Liver (tissue), 9 donors: ENCODE results near the gene MDM2. TPM values are rescaled to one million over a fixed set of nuclear protein-coding genes. Genes with fewer than 3 reads are reported as not detected.

ENCODE experiments used
- DNase-seq: peaks from one replicate; pipeline ENCODE4 v3.0.0-alpha.2; 2017; ENCODE audit warnings: low spot score
- H3K27ac ChIP-seq, 2 donors: one replicate each; pipeline ENCODE4 v1.7.0; 2013; ENCODE audit warnings: inconsistent platforms in 2 of 2, low read length in 2 of 2, control low read depth in 1 of 2, low read depth in 1 of 2, mild to moderate bottlenecking in 1 of 2
- H3K27me3 ChIP-seq, 4 donors: one replicate each; pipeline versions ENCODE4 v1.6.1 to v1.7.0; 2013; ENCODE audit warnings: low read length in 3 of 4, inconsistent platforms in 1 of 4, mild to moderate bottlenecking in 1 of 4, moderate library complexity in 1 of 4; ENCODE audit not compliant: control insufficient read depth in 4 of 4, insufficient read depth in 4 of 4
- H3K36me3 ChIP-seq, 4 donors: one replicate each; pipeline versions ENCODE4 v1.6.1 to v1.7.0; 2013; ENCODE audit warnings: low read length in 3 of 4, mild to moderate bottlenecking in 3 of 4, low read depth in 1 of 4, moderate library complexity in 1 of 4; ENCODE audit not compliant: control insufficient read depth in 4 of 4, insufficient read depth in 3 of 4
- H3K4me1 ChIP-seq, 4 donors: one replicate each; pipeline versions ENCODE4 v1.6.1 to v1.7.0; 2013; ENCODE audit warnings: low read length in 3 of 4, mild to moderate bottlenecking in 3 of 4, moderate library complexity in 1 of 4; ENCODE audit not compliant: control insufficient read depth in 4 of 4, insufficient read depth in 4 of 4
- H3K4me3 ChIP-seq, 3 donors: one replicate each; pipeline versions ENCODE4 v1.6.1 to v1.7.0; 2013; ENCODE audit warnings: low read length in 3 of 3, control low read depth in 1 of 3, low read depth in 1 of 3, mild to moderate bottlenecking in 1 of 3
- H3K9ac ChIP-seq, 2 donors: one replicate each; pipeline ENCODE4 v1.7.0; 2013; ENCODE audit warnings: low read length in 2 of 2, mild to moderate bottlenecking in 2 of 2, moderate library complexity in 2 of 2, control low read depth in 1 of 2, low read depth in 1 of 2
- H3K9me3 ChIP-seq, 4 donors: one replicate each; pipeline versions ENCODE4 v1.6.1 to v1.7.0; 2013; ENCODE audit warnings: low read length in 3 of 4; ENCODE audit not compliant: control insufficient read depth in 4 of 4
- ATF3 ChIP-seq: IDR thresholded peaks from 2 replicates; pipeline ENCODE4 v1.6.1; 2016; ENCODE audit warnings: antibody characterized with exemption
- EGR1 ChIP-seq, 2 donors: IDR thresholded peaks; 2 replicates each; pipeline ENCODE4 v1.6.1; 2016 to 2018; ENCODE audit warnings: antibody characterized with exemption in 2 of 2, low read depth in 2 of 2
- GABPA ChIP-seq, 2 donors: IDR thresholded peaks in 1 of 2; conservative IDR thresholded peaks in 1 of 2; 2 replicates each; pipeline ENCODE4 v1.6.1; 2016; ENCODE audit warnings: antibody characterized with exemption in 2 of 2, mild to moderate bottlenecking in 1 of 2, moderate library complexity in 1 of 2
- HNF4A ChIP-seq, 2 donors: conservative IDR thresholded peaks; 2 replicates each; pipeline ENCODE4 v1.6.1; 2016; ENCODE audit warnings: antibody characterized with exemption in 2 of 2, mild to moderate bottlenecking in 2 of 2
- HNF4G ChIP-seq: IDR thresholded peaks from 2 replicates; pipeline ENCODE4 v1.6.1; 2016; ENCODE audit warnings: antibody characterized with exemption
- JUND ChIP-seq, 2 donors: IDR thresholded peaks; 2 replicates each; pipeline ENCODE4 v1.6.1; 2016; ENCODE audit warnings: antibody characterized with exemption in 2 of 2
- MAX ChIP-seq: IDR thresholded peaks from 2 replicates; pipeline ENCODE4 v1.6.1; 2016; ENCODE audit warnings: antibody characterized with exemption
- NR2F2 ChIP-seq: IDR thresholded peaks from 2 replicates; pipeline ENCODE4 v1.6.1; 2016; ENCODE audit warnings: antibody characterized with exemption
- RAD21 ChIP-seq, 2 donors: IDR thresholded peaks; 2 replicates each; pipeline ENCODE4 v1.6.1; 2016; ENCODE audit warnings: antibody characterized with exemption in 2 of 2, mild to moderate bottlenecking in 2 of 2
- RXRA ChIP-seq, 2 donors: IDR thresholded peaks; 2 replicates each; pipeline ENCODE4 v1.6.1; 2017 to 2018; ENCODE audit warnings: antibody characterized with exemption in 2 of 2, mild to moderate bottlenecking in 1 of 2
- SP1 ChIP-seq: IDR thresholded peaks from 2 replicates; pipeline ENCODE4 v1.6.1; 2018; ENCODE audit warnings: antibody characterized with exemption, mild to moderate bottlenecking
- TAF1 ChIP-seq: conservative IDR thresholded peaks from 2 replicates; pipeline ENCODE4 v1.6.1; 2016; ENCODE audit warnings: antibody characterized with exemption, mild to moderate bottlenecking
- YY1 ChIP-seq: IDR thresholded peaks from 2 replicates; pipeline ENCODE4 v1.6.1; 2016; ENCODE audit warnings: antibody characterized with exemption, mild to moderate bottlenecking
- whole genome bisulfite sequencing: extraction: QIAGEN DNeasy Blood & Tissue Kit; methylation state at CpG from one replicate; pipeline ENCODE4 v1.1.7; 2013; 5-methylcytosine and 5-hydroxymethylcytosine counted together
- polyA plus RNA-seq, 2 donors: library from polyadenylated mRNA; stranded (reverse) in 1 of 2; unstranded in 1 of 2; fragments of 200-250 nt in 1 of 2; fragments of >200 nt in 1 of 2; fragmentation: Nextera tagmentation in 1 of 2; extraction: Ambion mirVana in 1 of 2; gene quantifications; one replicate each; pipeline versions ENCODE4 v1.2.1 to v1.2.3, GENCODE V29; 2013 to 2015
- total RNA-seq, 2 donors: library from RNA; depleted of rRNA; stranded (reverse); fragments of >200 nt; gene quantifications; one replicate each; pipeline ENCODE4 v1.2.3, GENCODE V29; 2014
- TF ChIP-seq, protein P1 (sequence below): IDR thresholded peaks from 2 replicates; pipeline ENCODE4 v1.6.1; 2016; ENCODE audit warnings: antibody characterized with exemption, mild to moderate bottlenecking
- TF ChIP-seq, protein P2 (sequence below): IDR thresholded peaks from 2 replicates; pipeline ENCODE4 v1.6.1; 2016; ENCODE audit warnings: antibody characterized with exemption
- donor health status: healthy.
- donor health status: healthy.
- donor health status: healthy.
- donor health status: healthy.
- donor health status: healthy.

The MDM2 gene
- total and polyA plus RNA-seq, 4 donors: 10.1 to 69.4 (median 36.9) TPM

- H3K4me1 ChIP-seq: peaks cover 2 to 5% (median 4%) of the 10 kb centered on the region in 4 donors
- H3K27ac ChIP-seq: no peak overlapping the region
- no peaks in the 10 kb centered on the region for H3K27me3 ChIP-seq
- 90% methylated on average over 6 of the region's 6 CpGs for WGBS
- no peak overlapping the region for H3K4me3 ChIP-seq
- no peak overlapping the region for H3K9ac ChIP-seq
- DNase-seq: no peak
- no peaks in the 10 kb centered on the region for H3K9me3 ChIP-seq
- TF ChIP-seq GABPA (IDR thresholded peaks at IDR 0.05 in 1 of 2, conservative IDR thresholded peaks at IDR 0.05 in 1 of 2): no peak
- no peak for TF ChIP-seq NR2F2
- TF ChIP-seq HNF4G: no peak
- no peak for TF ChIP-seq EGR1 (IDR thresholded peaks at IDR 0.05; ENCODE audit: low read depth in 2 of 2)
- TF ChIP-seq, protein P1, sequence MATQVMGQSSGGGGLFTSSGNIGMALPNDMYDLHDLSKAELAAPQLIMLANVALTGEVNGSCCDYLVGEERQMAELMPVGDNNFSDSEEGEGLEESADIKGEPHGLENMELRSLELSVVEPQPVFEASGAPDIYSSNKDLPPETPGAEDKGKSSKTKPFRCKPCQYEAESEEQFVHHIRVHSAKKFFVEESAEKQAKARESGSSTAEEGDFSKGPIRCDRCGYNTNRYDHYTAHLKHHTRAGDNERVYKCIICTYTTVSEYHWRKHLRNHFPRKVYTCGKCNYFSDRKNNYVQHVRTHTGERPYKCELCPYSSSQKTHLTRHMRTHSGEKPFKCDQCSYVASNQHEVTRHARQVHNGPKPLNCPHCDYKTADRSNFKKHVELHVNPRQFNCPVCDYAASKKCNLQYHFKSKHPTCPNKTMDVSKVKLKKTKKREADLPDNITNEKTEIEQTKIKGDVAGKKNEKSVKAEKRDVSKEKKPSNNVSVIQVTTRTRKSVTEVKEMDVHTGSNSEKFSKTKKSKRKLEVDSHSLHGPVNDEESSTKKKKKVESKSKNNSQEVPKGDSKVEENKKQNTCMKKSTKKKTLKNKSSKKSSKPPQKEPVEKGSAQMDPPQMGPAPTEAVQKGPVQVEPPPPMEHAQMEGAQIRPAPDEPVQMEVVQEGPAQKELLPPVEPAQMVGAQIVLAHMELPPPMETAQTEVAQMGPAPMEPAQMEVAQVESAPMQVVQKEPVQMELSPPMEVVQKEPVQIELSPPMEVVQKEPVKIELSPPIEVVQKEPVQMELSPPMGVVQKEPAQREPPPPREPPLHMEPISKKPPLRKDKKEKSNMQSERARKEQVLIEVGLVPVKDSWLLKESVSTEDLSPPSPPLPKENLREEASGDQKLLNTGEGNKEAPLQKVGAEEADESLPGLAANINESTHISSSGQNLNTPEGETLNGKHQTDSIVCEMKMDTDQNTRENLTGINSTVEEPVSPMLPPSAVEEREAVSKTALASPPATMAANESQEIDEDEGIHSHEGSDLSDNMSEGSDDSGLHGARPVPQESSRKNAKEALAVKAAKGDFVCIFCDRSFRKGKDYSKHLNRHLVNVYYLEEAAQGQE: no peak
- no peak for TF ChIP-seq ATF3
- no peak for TF ChIP-seq RAD21 (IDR thresholded peaks at IDR 0.05)
- no peaks in the 10 kb centered on the region for H3K36me3 ChIP-seq
These were observed 83.2 kb downstream of the MDM2 start for GRCh38 chr12:68891141-68891540.

- peaks cover 10 to 21% (median 14%) of the 10 kb centered on the region in 4 donors for H3K4me1 ChIP-seq
- no peak overlapping the region for H3K27ac ChIP-seq
- H3K27me3 ChIP-seq: no peaks in the 10 kb centered on the region
- H3K9ac ChIP-seq: no peak overlapping the region
- H3K9me3 ChIP-seq: no peaks in the 10 kb centered on the region
- DNase-seq: no peak
- no peak for TF ChIP-seq RAD21 (IDR thresholded peaks at IDR 0.05)
- no peak for TF ChIP-seq GABPA (IDR thresholded peaks at IDR 0.05 in 1 of 2, conservative IDR thresholded peaks at IDR 0.05 in 1 of 2)
- no peak for TF ChIP-seq NR2F2
- no peaks in the 10 kb centered on the region for H3K36me3 ChIP-seq
- WGBS: 98% methylated on average over 2 of the region's 2 CpGs
- H3K4me3 ChIP-seq: no peak overlapping the region
These were observed 85.2 kb downstream of the MDM2 start for GRCh38 chr12:68893201-68893600.

DNA sequence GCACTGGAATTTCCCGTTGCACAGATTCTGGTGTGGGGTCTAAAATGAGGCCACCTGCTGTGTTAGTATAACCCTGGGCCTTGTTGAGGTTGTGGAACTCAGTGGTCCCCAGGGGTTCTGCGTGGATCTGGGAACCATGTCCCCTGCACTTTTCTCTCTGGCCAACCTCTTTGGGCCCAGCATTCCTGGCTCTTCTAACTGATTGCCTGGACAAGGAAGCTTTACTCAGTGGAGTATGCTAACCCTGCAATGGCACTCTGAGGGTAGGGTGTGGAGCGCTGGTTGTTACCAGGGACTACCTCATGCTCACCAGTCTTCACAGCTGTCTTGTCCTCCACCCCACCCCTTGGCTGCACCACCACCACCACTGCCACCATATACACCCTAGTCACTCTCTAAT is 85.8 kb downstream of the MDM2 start:
- 95% methylated on average over 3 of the region's 3 CpGs for WGBS
- Histone ChIP-seq H3K27me3 (no peaks in the 10 kb centered on the region), H3K27ac (no peak overlapping the region), H3K36me3 (no peaks in the 10 kb centered on the region), H3K9me3 (no peaks in the 10 kb centered on the region), H3K4me3 (no peak overlapping the region), H3K9ac (no peak overlapping the region), H3K4me1 (peaks cover 10 to 27% (median 20%) of the 10 kb centered on the region in 4 donors)
- TF ChIP-seq RAD21 (IDR thresholded peaks at IDR 0.05) (no peak), HNF4G (no peak), RXRA (IDR thresholded peaks at IDR 0.05) (no peak), MAX (no peak), TAF1 (no peak), NR2F2 (no peak), GABPA (IDR thresholded peaks at IDR 0.05 in 1 of 2, conservative IDR thresholded peaks at IDR 0.05 in 1 of 2) (no peak), YY1 (no peak), EGR1 (IDR thresholded peaks at IDR 0.05; ENCODE audit: low read depth in 2 of 2) (no peak), JUND (IDR thresholded peaks at IDR 0.05) (no peak), SP1 (no peak), HNF4A (conservative IDR thresholded peaks at IDR 0.05) (no peak)
- TF ChIP-seq, protein P2, sequence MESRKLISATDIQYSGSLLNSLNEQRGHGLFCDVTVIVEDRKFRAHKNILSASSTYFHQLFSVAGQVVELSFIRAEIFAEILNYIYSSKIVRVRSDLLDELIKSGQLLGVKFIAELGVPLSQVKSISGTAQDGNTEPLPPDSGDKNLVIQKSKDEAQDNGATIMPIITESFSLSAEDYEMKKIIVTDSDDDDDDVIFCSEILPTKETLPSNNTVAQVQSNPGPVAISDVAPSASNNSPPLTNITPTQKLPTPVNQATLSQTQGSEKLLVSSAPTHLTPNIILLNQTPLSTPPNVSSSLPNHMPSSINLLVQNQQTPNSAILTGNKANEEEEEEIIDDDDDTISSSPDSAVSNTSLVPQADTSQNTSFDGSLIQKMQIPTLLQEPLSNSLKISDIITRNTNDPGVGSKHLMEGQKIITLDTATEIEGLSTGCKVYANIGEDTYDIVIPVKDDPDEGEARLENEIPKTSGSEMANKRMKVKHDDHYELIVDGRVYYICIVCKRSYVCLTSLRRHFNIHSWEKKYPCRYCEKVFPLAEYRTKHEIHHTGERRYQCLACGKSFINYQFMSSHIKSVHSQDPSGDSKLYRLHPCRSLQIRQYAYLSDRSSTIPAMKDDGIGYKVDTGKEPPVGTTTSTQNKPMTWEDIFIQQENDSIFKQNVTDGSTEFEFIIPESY: no peak
- TF ChIP-seq, protein P1: no peak
- no peak for DNase-seq
